CD4-positive, alpha-beta T cell treated with Interleukin-2 at 100 ng/mL for 4 hours (primary cell): Measurements from ENCODE around the gene FLT3LG.
A peak's percentile ranks its signal among the peaks of the same experiment; 100 is the strongest.
"Not testable (repeated sequence)": the region's sequence is repeated elsewhere in the genome, so short reads cannot be mapped to it uniquely, and the experiment has no call there.

ENCODE experiments used
- DNase-seq: peaks from one replicate; pipeline ENCODE4 v3.0.0-alpha.2; 2020; ENCODE audit warnings: low spot score

FLT3LG gene

GRCh38 chr19:49461656-49462055, 12.4 kb upstream of the FLT3LG start:
- no peak for DNase-seq

DNA sequence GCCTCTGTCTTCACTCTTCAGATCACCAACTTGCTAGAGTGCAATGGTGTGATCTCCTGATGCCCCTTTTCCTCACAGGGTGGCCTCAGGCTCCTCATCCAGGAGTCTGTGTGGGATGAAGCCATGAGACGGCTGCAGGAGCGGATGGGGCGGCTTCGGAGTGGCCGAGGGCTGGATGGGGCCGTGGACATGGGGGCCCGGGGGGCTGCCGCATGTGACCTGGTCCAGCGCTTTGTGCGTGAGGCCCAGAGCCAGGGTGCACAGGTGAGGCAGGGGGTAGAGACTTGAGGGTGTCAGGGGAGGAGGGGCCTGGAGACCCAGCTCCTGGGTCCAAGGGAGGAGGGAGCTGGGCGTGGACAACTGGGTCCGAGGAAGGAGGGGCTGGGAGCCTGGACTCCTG, 11.5 kb upstream of the FLT3LG start:
- DNase-seq: no peak

- no peak for DNase-seq
These were observed 9.9 kb upstream of the FLT3LG start for GRCh38 chr19:49463960-49464740.

GRCh38 chr19:49465371-49465770, 8.6 kb upstream of the FLT3LG start:
- DNase-seq: no peak

DNA sequence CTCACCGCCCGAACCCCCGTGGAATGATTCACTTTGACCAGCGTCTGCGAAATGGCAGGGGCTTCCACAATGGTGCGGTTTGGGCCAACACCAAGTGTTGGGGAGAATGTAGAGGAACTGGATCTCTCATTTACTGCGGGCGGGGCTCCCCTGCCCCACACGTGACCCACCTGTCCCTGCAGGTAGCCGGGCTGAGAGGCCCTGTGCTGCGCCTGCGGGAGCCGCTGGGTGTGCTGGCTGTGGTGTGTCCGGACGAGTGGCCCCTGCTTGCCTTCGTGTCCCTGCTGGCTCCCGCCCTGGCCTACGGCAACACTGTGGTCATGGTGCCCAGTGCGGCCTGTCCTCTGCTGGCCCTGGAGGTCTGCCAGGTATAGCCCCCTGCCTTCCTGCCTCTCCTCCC, 5.8 kb upstream of the FLT3LG start:
- DNase-seq: no peak

DNA sequence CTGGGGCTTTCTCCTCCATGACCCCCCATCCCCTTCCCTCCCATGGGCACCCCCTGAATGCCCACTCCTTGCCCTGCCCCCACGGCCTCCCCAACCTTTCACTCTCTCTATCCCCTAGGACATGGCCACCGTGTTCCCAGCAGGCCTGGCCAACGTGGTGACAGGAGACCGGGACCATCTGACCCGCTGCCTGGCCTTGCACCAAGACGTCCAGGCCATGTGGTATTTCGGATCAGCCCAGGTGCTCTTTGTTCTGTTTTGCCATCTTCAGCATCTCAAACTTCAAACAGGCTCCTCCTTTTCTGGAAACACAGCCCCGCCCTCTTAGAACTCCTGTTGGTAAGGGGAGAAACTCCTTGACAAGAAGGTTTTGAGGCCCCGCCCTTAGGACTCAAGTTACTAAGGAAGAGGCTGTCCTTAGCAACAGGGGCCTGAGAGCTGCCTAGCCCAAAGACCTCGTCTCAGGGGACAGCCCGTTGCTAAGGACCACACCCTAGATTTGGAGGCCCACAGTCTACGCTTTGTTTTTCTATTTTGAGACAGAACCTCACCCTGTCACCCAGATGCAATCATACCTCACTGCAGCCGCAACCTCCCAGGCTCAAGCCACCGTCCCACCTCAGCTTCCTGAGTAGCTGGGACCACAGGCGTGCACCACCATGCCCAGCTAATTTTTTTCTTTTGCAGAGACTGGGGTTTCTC, 5.1 kb upstream of the FLT3LG start:
- DNase-seq: peak; percentile 99

DNA sequence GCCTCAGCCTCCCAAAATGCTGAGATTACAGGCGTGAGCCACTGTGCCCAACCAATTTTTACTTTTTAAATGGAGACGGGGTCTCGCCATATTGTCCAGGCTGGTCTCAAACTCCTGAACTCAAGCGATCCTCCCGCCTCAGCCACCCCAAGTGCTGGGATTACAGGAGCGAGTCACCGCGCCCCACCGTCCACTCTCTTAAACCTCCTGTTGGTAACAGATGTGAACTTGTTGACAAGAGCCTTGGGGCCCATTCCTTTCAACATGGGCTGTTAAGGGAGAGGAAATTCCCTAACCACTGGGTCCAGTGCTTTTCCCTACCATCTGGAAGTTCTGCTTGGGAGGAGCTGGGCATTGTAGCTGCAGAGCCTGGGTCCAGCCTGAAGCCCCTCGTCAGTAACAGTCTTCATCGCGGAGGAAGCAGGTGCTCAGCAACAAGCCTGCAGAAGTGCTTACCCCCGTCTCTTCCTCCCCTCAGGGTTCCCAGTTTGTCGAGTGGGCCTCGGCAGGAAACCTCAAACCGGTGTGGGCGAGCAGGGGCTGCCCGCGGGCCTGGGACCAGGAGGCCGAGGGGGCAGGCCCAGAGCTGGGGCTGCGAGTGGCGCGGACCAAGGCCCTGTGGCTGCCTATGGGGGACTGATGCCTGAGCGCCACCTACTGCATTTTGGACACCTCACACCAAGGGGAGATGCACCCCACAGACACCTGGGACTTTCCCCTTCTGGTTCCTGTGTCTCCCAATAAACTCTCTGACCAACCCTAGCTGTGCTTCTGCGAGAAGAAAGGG, 4.0 kb upstream of the FLT3LG start:
- DNase-seq: peak; percentile 95

DNA sequence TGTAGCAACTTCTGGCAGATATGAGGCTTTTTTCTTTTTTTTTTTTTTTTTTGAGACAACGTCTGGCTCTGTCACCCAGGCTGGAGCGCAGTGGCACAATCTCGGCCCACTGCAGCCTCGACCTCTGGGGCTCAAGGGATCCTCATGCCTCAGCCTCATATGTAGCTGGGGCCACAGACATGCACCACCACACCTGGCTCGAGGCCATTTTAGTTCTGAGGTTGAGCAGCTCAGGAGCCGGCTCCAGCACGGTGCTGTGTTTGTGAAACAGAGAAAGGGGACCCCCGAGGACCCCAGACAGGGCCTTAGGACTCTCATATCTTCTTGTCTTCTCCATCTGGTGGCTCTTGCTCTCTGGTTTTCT, 3.4 kb upstream of the FLT3LG start:
- no peak for DNase-seq

GRCh38 chr19:49472936-49473335, 1.1 kb upstream of the FLT3LG start:
- no peak for DNase-seq

DNA sequence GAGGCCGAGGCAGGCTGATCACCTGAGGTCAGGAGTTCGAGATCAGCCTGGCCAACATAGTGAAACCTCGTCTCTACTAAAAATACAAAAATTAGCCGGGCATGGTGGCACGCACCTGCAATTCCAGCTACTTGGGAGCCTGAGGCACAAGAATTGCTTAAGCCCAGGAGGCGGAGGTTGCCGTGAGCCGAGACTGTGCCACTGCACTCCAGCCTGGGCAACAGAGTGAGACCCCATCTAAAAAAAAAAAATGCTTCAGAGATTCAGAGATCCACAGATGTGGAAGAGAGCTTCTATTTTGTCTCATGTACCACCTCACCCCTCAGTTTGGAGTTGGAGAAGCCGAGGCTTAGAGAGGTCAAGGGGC, 531 bp upstream of the FLT3LG start:
- not testable (repeated sequence) for DNase-seq

GRCh38 chr19:49474542-49474924, 518 bp downstream of the FLT3LG start:
- no peak for DNase-seq

GRCh38 chr19:49475191-49475917, 1.3 kb downstream of the FLT3LG start:
- no peak for DNase-seq

- DNase-seq: peak; percentile 77
These were observed 2.2 kb downstream of the FLT3LG start for GRCh38 chr19:49475995-49476880.

- DNase-seq: no peak
These were observed 6.1 kb downstream of the FLT3LG start for GRCh38 chr19:49479975-49480628.

- DNase-seq: no peak
These were observed 7.1 kb downstream of the FLT3LG start for GRCh38 chr19:49481020-49481683.

DNA sequence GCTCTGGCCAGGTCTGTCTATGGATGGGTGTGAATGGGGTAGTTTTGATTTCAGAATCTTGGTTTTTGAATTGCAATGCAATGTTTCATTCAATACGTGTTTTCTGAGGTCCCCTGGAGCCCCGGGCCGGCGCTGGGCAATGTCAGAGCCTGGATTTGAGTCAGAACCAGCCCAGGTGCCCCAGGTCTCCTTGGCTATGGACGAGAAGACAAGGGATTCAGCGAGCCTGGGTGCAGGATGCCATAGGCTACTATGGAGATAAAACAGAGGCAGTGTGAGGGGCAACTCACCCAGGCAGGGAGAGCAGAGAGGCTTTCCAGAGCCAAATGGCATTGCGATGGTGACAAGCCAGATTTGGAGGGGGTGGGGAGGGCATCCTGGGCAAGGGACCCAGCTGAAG, 12.2 kb downstream of the FLT3LG start:
- no peak for DNase-seq

GRCh38 chr19:49486710-49487276, 12.8 kb downstream of the FLT3LG start:
- DNase-seq: no peak

- DNase-seq: peak; percentile 100
These were observed 13.4 kb downstream of the FLT3LG start, which contains the start of gene RPL13A for GRCh38 chr19:49487277-49488045. TSS of gene RPL13A (plus strand) at chr19:49487608. CDS start at chr19:49487630, 22 bp downstream.
